ENCODE data around the gene KLHL40. TPM values are rescaled to one million over a fixed set of nuclear protein-coding genes. Genes with fewer than 3 reads are reported as not detected.

Gene KLHL40
- total RNA-seq, 1 experiment from 2014 or later = not detected

- Histone ChIP-seq H3K4ac (ENCODE audit: low read depth, low read length) (no peak overlapping the region), H2BK15ac (ENCODE audit: low read depth, low read length) (no peak overlapping the region), H3K14ac (ENCODE audit: insufficient read depth, low read length) (no peak overlapping the region), H3K4me2 (ENCODE audit: insufficient read depth, insufficient read length, low read length) (no peak overlapping the region), H3K23me2 (ENCODE audit: insufficient read length, low read depth, low read length, poor library complexity, severe bottlenecking) (no peaks in the 10 kb centered on the region), H3K27me3 (ENCODE audit: insufficient read depth, low read length) (no peaks in the 10 kb centered on the region), H2BK120ac (ENCODE audit: low read depth, low read length, poor library complexity, severe bottlenecking) (no peak overlapping the region), H3T11ph (ENCODE audit: low read length) (no peak overlapping the region), H3K9me3 (ENCODE audit: control insufficient read depth, low read depth, low read length) (no peaks in the 10 kb centered on the region), H2BK5ac (ENCODE audit: insufficient read length, low read length) (no peak overlapping the region), H4K8ac (replicated peaks; ENCODE audit: insufficient read length, low read depth, low read length) (no peak overlapping the region), H3K4me1 (ENCODE audit: insufficient read depth, low read length) (peaks cover 9% of the 10 kb centered on the region; the same call in 1 of the 2 replicates), H3K27ac (ENCODE audit: insufficient read length, low read depth, low read length) (no peak overlapping the region), H4K5ac (ENCODE audit: insufficient read length, low read depth, low read length) (no peak overlapping the region), H2BK20ac (ENCODE audit: low read depth, low read length, poor library complexity, severe bottlenecking) (no peak overlapping the region), H2BK12ac (ENCODE audit: insufficient read length, low read depth, low read length) (no peak overlapping the region), H3K79me2 (ENCODE audit: insufficient read depth, low read length) (no peaks in the 10 kb centered on the region), H3K9ac (ENCODE audit: extremely low read depth, insufficient read length, low read length) (no peak overlapping the region), H3K18ac (ENCODE audit: insufficient read length, low read depth, low read length) (no peak overlapping the region), H3K79me1 (ENCODE audit: insufficient read depth, low read depth, low read length, poor library complexity, severe bottlenecking) (no peaks in the 10 kb centered on the region), H3K56ac (ENCODE audit: insufficient read length, low read depth, low read length) (no peak overlapping the region), H2AFZ (ENCODE audit: low read length) (no peak overlapping the region), H4K20me1 (ENCODE audit: control insufficient read depth, insufficient read depth, insufficient read length) (no peaks in the 10 kb centered on the region), H4K91ac (ENCODE audit: insufficient read length, low read depth, low read length) (no peak overlapping the region), H3K23ac (ENCODE audit: insufficient read length, low read depth, low read length) (no peak overlapping the region), H2AK5ac (ENCODE audit: insufficient read length, low read length) (no peak overlapping the region)
- peak; percentile 64 for DNase-seq
- Mint-ChIP-seq H3K36me3 (ENCODE audit: insufficient read depth in 1 of 3, low read depth in 3 of 3) (no peaks in the 10 kb centered on the region), H3K4me1 (peaks cover 48 to 49% of the 10 kb centered on the region in 2 experiments), H3K27me3 (ENCODE audit: low read depth) (peaks cover 5% of the 10 kb centered on the region), H3K27ac (peak overlapping the region; percentile 67 to 92 (median 83); a peak in 5 of 7 replicates), H3K4me3 (no peak overlapping the region), H3K9me3 (peaks cover 0 to 2% of the 10 kb centered on the region in 2 experiments; a peak in 2 of 5 replicates)
- TF ChIP-seq CTCF (conservative IDR thresholded peaks at IDR 0.05) = no peak
- no CpG with 5 or more reads among the region's 13 CpGs for WGBS (ENCODE audit: extremely low coverage, insufficient read length, low lambda C conversion rate)
Observed at GRCh38 chr3:42733501-42734262, 48.3 kb downstream of the KLHL40 start.

Data from H9 (cell line).